Heart right ventricle (tissue), 16 donors: ENCODE measurements around the gene CYP27B1. TPM values are rescaled to one million over a fixed set of nuclear protein-coding genes. Genes with fewer than 3 reads are reported as not detected.
A peak's percentile ranks its signal among the peaks of the same experiment; 100 is the strongest.

Source experiments
- ATAC-seq, 8 donors: fragments of 200-7000 bp; cut with Tn5 transposase; one replicate each; pipeline ENCODE4 v1.9.1; 2020; ENCODE audit warnings: mild to moderate bottlenecking in 8 of 8, moderate library complexity in 8 of 8, moderate number of reproducible peaks in 1 of 8
- DNase-seq, 2 donors: peaks; one replicate each; pipeline ENCODE4 v3.0.0-alpha.2; 2020
- H3K27ac ChIP-seq, 10 donors: fragments of 200-600 bp; sonication (generic) in 2 of 10; one replicate each; pipeline versions ENCODE4 v1.5.0 to v1.8.0; 2020 to 2022; ENCODE audit warnings: mild to moderate bottlenecking in 3 of 10
- H3K27me3 ChIP-seq, 7 donors: fragments of 200-600 bp; one replicate each; pipeline ENCODE4 v1.8.0; 2021 to 2022; ENCODE audit warnings: mild to moderate bottlenecking in 2 of 7
- H3K36me3 ChIP-seq, 9 donors: fragments of 200-600 bp; sonication (generic) in 1 of 9; one replicate each; pipeline versions ENCODE4 v1.5.0 to v1.8.0; 2020 to 2022; ENCODE audit warnings: mild to moderate bottlenecking in 2 of 9
- H3K4me1 ChIP-seq, 9 donors: fragments of 200-600 bp; sonication (generic) in 1 of 9; one replicate each; pipeline versions ENCODE4 v1.5.0 to v1.8.0; 2020 to 2022; ENCODE audit warnings: mild to moderate bottlenecking in 4 of 9
- H3K4me3 ChIP-seq, 10 donors: fragments of 200-600 bp; sonication (generic) in 2 of 10; one replicate each; pipeline versions ENCODE4 v1.5.0 to v1.8.0; 2020 to 2022; ENCODE audit warnings: mild to moderate bottlenecking in 7 of 10, moderate library complexity in 2 of 10
- H3K9me3 ChIP-seq, 11 donors: fragments of 200-600 bp in 10 of 11; sonication (generic) in 2 of 11; one replicate each; pipeline versions ENCODE4 v1.5.0 to v1.8.0; 2013 to 2022; ENCODE audit warnings: mild to moderate bottlenecking in 2 of 11, control low read depth in 1 of 11, moderate library complexity in 1 of 11
- WGBS, 2 donors: extraction: QIAGEN DNeasy Blood & Tissue Kit; methylation state at CpG; one replicate each; pipeline ENCODE4 v1.1.7; 2013; ENCODE audit warnings: inconsistent platforms in 1 of 2; 5-methylcytosine and 5-hydroxymethylcytosine counted together
- intact Hi-C, 10 donors: fragments of 100-400 bp; cut with DNase I; formaldehyde crosslinking; loops; one replicate each; pipeline versions ENCODE4 v1.11.1 to v1.14.2; 2022
- polyA plus RNA-seq, 2 donors: library from polyadenylated mRNA; stranded (reverse); fragments of 200-250 nt; gene quantifications; one replicate each; pipeline ENCODE4 v1.2.3, GENCODE V29; 2013
- total RNA-seq, 10 donors: library from RNA; stranded (reverse); fragmentation: NEBNext Ultra II Directional in 3 of 10; extraction: Animal tissue kit (Norgen Biotek cat#: 25700) in 3 of 10; gene quantifications; one replicate each; pipeline versions ENCODE4 v1.2.1 to v1.2.4, GENCODE V29; 2021 to 2023
- TF ChIP-seq, protein P1 (sequence below), 9 donors: fragments of 200-600 bp; sonication (generic) in 2 of 9; IDR thresholded peaks; one replicate each; pipeline versions ENCODE4 v1.5.0 to v1.8.0; 2021 to 2022; ENCODE audit warnings: antibody characterized with exemption in 9 of 9, mild to moderate bottlenecking in 5 of 9, moderate library complexity in 1 of 9
- donor health status: Arrhythmogenic right ventricular cardiomyopathy.
- donor health status: ischemic (EF 13 %, LVEDD 7.1; RV severe dilation, severe dysfunction).
- donor health status: healthy with polysubstance abuse.
- donor health status: DM: no; HTN: yes; CAD: no.
- donor health status: DM: no; HTN: no; CAD: no.
- donor health status: ischemic (EF 25% LVEDD 6.9; RV normal size, moderate dysfunction).
- donor health status: ischemic (EF 25% LVEDD 5.7; RV mildly dilated, moderate dysfunction).
- donor health status: healthy.
- donor health status: DM: yes; HTN: yes; CAD: no.
- donor health status: Ischemic cardiomyopathy.
- donor health status: ischemic (EF 35%, LVEDD 5.7; RV mildly dilated, moderate dysfunction).
- donor health status: nonischemic (EF 11% LVEDD 7.7; RV severe dilation, severe dysfunction).
- donor health status: DM: yes; HTN: yes; CAD: no.
- donor health status: PGD.
- donor health status: ischemic (EF 29% LVEDD 5.4; RV normal size, mild dysfunction).
- donor health status: nonischemic (EF 23%, LVEDD 6.1; RV moderate dilation, normal function).

Gene CYP27B1
- total and polyA plus RNA-seq, 12 donors: 0.14 to 0.95 (median 0.81) TPM; not detected in 9

- intact Hi-C loops: no loop called here
- WGBS, 2 donors: 90 to 94% methylated on average over 5 of the region's 5 CpGs
These were observed 17.8 kb downstream of the CYP27B1 start for GRCh38 chr12:57749061-57749460.

DNA sequence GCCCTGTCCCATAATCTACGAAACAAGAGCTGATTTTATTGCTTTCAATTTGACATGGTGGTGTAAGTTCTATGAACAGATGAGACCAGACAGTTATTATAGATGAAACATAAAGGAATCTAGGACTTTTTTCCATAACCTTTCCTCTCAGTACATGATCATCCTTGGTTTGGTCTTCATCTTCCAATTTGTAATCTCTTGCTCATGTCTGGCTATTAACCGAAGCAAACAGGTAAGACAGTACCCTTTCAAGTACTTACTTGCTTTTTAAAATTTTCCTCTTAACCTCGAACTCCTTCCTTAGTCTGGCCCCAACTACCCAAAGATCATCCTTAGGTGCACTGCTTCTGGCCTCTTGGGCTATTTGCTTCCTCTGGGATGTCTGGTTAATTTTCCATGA lies 20.9 kb downstream of the CYP27B1 start:
- WGBS, 2 donors: 85 to 90% methylated on average over 3 of the region's 3 CpGs
- Histone ChIP-seq H3K4me1 (peaks cover 4 to 39% (median 20%) of the 10 kb centered on the region in 9 donors), H3K4me3 (peak overlapping the region in 7 of 10 donors; percentile 58 to 93 (median 88)), H3K36me3 (peaks cover 0 to 50% (median 32%) of the 10 kb centered on the region in 9 donors), H3K9me3 (no peaks in the 10 kb centered on the region), H3K27me3 (peaks cover 0 to 2% (median 0%) of the 10 kb centered on the region in 7 donors), H3K27ac (peak overlapping the region in 5 of 10 donors; percentile 96 to 99 (median 96))
- intact Hi-C loops: no loop called here
- TF ChIP-seq, protein P1, sequence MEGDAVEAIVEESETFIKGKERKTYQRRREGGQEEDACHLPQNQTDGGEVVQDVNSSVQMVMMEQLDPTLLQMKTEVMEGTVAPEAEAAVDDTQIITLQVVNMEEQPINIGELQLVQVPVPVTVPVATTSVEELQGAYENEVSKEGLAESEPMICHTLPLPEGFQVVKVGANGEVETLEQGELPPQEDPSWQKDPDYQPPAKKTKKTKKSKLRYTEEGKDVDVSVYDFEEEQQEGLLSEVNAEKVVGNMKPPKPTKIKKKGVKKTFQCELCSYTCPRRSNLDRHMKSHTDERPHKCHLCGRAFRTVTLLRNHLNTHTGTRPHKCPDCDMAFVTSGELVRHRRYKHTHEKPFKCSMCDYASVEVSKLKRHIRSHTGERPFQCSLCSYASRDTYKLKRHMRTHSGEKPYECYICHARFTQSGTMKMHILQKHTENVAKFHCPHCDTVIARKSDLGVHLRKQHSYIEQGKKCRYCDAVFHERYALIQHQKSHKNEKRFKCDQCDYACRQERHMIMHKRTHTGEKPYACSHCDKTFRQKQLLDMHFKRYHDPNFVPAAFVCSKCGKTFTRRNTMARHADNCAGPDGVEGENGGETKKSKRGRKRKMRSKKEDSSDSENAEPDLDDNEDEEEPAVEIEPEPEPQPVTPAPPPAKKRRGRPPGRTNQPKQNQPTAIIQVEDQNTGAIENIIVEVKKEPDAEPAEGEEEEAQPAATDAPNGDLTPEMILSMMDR (IDR thresholded peaks at IDR 0.05): no peak
- ATAC-seq (no peak), DNase-seq (no peak)

More at GRCh38 chr12:57749061-57749460, 17.8 kb downstream of the CYP27B1 start:
- TF ChIP-seq, protein P1 (IDR thresholded peaks at IDR 0.05): no peak
- no peak for ATAC-seq
- Histone ChIP-seq H3K4me3 (no peak overlapping the region), H3K27ac (no peak overlapping the region), H3K9me3 (no peaks in the 10 kb centered on the region), H3K36me3 (peaks cover 0 to 51% (median 32%) of the 10 kb centered on the region in 9 donors), H3K4me1 (peaks cover 10 to 44% (median 31%) of the 10 kb centered on the region in 9 donors), H3K27me3 (no peaks in the 10 kb centered on the region)
- no peak for DNase-seq

GRCh38 chr12:57745485-57745881 lies 21.4 kb downstream of the CYP27B1 start:
- no peaks in the 10 kb centered on the region for H3K9me3 ChIP-seq
- peak overlapping the region; percentile 58 to 98 (median 88) for H3K4me3 ChIP-seq
- 35 to 41% methylated on average over 8 of the region's 8 CpGs for WGBS, 2 donors
- peaks cover 0 to 7% (median 0%) of the 10 kb centered on the region in 7 donors for H3K27me3 ChIP-seq
- H3K27ac ChIP-seq: peak overlapping the region; percentile 91 to 99 (median 96)
- TF ChIP-seq, protein P1 (IDR thresholded peaks at IDR 0.05): no peak
- DNase-seq (no peak), ATAC-seq (peak in 7 of 8 donors; percentile 2 to 36 (median 17))
- H3K4me1 ChIP-seq: peaks cover 0 to 39% (median 15%) of the 10 kb centered on the region in 9 donors
- intact Hi-C loops: no loop called here
- peaks cover 0 to 45% (median 32%) of the 10 kb centered on the region in 9 donors for H3K36me3 ChIP-seq

GRCh38 chr12:57744777-57745484 lies 21.9 kb downstream of the CYP27B1 start, which contains the start of gene TSPAN31:
TSS of gene TSPAN31 (plus strand) at chr12:57745039. CDS start at chr12:57745155, 116 bp downstream.
- 1% methylated on average over 29 of the region's 29 CpGs for WGBS, 2 donors

More at GRCh38 chr12:57744777-57745484, 21.9 kb downstream of the CYP27B1 start, which contains the start of gene TSPAN31:
- H3K4me1 ChIP-seq: peaks cover 0 to 42% (median 13%) of the 10 kb centered on the region in 9 donors
- ATAC-seq (peak; percentile 93 to 98 (median 96)), DNase-seq (peak; percentile 95 to 99)
- H3K9me3 ChIP-seq: no peaks in the 10 kb centered on the region
- peak within 1 kb of the TSS; percentile 58 to 98 (median 88) for H3K4me3 ChIP-seq
- peaks cover 0 to 40% (median 28%) of the 10 kb centered on the region in 9 donors for H3K36me3 ChIP-seq
- peak within 1 kb of the TSS; percentile 91 to 99 (median 96) for H3K27ac ChIP-seq
- intact Hi-C loops: no loop called here
- TF ChIP-seq, protein P1 (IDR thresholded peaks at IDR 0.05): no peak
- peaks cover 0 to 13% (median 3%) of the 10 kb centered on the region in 7 donors for H3K27me3 ChIP-seq
